ENCODE measurements around the gene NYAP1.

DNA sequence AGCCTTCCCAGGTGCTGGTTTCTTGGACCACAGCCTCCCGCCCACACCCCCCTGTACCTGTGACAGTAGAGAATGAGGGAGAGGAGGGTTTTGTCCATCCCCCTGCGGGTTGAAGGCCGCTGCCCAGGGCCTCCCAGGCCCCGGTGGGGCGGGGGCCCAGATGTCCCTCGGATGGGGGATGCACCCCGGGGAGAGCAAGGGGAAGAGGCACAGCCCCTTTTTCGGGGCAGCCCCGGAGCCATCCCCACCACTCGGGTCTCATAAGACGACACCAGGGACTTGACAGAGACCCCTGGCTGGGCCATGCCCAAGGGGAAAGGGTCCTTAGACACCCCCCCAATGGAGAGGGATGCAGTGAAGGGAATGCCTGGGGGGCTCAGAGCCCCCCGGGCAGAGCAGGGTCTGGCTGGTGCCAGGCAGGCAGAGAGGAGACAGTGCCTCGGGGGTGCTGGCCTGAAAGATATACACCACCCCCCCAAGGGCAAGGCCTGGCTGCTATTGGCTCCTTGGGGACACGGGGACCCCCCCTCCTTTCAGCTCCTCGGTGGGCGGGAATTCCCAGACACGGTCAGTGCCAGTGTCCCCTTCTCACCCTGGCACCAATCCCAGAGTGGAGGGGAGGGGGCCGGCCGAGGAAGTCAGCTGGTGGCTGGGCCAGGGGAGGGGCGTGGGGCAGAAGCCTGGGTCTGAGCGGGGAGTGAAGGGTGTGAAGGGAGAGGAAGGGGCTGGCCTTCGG is 15.9 kb upstream of the NYAP1 start:
- no peak for TF ChIP-seq CTCF (IDR thresholded peaks at IDR 0.05)
- TF ChIP-seq EZH2phosphoT487 (IDR thresholded peaks at IDR 0.05), result no peak
